Stimulated activated CD4-positive, alpha-beta T cell treated with anti-CD3 and anti-CD28 coated beads, Interleukin-4, amount 100 ng/mL, for 1 hour (primary cell): ENCODE results near the gene GMPPA.

Experiments
- DNase-seq: peaks from one replicate; pipeline ENCODE4 v3.0.0-alpha.2; 2020

Gene GMPPA

DNA sequence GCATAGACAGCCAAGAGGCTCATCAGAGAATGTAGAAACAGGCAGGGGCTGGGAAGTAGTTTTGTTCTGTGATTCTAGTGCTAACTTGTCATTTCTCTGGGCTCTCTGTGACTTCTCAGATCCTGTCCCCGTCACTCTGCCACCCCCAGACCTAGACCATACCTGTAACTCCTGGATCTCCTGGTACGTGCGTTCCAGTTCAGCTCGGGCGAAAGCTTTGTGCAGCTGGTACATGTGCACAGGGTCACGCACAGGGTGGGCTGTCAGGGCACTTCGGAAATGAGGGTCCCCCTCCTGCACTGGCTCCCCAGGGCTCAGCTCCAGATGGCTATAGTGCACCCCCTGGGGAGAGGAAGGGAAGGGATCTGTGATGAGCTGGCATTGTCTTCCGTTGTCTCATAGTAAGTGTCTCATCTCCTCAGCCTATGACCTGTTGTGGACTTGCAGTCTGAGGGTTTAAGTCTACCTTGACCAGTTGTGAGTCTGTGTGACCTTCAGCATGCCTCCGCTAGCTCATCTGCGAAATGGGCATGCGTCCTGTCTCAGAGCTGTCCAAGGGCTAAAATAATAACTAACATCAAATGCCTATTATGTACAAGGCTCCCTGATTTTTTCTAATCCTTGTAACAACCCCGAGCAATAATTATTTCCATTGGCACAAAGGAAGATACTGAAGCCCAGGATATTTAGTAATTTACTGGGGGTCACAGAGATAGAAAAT is 42.3 kb downstream of the GMPPA start:
- DNase-seq: no peak

DNA sequence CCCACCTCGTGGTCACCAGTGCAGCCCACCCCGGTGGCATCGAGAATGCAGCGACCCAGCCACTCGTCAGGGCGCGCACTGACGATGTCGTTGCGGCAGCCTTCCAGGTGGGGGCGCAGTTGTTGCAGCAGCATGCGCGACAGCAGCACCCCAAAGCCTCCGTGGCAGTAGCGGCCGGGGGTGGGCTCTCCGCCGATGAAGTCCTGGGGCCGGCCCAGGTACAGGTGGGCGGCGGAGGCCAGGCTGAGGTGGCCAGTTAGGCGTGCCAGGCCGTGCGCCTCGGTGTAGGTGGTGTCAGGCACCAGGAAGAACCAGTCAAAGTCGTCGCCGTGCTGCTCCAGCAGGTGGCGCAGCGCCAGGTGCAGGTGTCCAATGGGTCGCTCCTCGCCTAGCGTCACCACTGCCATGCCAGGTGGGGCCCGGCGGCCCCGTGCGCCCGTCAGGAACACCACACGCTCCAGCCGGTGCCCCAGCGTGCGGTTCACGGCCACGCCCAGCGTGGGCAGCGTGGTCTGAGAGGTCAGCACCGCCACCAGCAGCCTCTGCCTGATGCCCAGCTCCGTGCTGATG is 43.0 kb downstream of the GMPPA start:
- peak; percentile 89 for DNase-seq

DNA sequence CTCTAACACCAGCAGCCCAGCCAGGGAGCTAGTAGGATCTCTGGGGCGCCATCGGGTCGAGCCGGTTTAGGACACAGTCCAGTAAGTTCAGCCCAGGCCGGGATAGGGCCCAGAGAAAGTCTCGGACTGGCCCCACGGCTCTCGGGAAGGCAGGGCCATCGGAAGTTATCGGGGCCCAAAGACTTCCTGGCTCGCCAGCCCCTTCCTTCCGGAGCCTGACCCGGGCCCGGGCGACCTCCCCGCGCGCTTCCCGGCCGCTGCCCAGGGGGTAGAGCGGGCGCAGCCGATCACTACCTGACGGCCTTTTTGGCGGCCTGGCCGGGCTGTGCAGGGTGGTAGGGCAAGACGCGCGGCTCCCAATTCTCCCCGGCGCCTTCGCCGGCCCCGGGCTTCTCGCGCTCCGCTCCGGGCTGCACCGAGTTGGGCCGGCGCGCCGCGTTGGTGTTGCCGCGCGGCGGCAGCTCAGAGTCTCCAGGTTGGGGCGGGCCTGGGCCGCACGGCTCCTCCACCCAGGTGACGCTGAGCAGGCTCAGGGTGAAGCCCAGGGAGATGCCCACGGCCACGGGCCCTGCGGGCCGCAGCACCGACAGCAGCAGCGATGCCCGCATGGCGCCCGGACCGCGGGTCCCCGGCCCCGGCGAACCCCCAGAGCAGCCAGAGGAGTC is 44.4 kb downstream of the GMPPA start:
- DNase-seq: no peak

DNA sequence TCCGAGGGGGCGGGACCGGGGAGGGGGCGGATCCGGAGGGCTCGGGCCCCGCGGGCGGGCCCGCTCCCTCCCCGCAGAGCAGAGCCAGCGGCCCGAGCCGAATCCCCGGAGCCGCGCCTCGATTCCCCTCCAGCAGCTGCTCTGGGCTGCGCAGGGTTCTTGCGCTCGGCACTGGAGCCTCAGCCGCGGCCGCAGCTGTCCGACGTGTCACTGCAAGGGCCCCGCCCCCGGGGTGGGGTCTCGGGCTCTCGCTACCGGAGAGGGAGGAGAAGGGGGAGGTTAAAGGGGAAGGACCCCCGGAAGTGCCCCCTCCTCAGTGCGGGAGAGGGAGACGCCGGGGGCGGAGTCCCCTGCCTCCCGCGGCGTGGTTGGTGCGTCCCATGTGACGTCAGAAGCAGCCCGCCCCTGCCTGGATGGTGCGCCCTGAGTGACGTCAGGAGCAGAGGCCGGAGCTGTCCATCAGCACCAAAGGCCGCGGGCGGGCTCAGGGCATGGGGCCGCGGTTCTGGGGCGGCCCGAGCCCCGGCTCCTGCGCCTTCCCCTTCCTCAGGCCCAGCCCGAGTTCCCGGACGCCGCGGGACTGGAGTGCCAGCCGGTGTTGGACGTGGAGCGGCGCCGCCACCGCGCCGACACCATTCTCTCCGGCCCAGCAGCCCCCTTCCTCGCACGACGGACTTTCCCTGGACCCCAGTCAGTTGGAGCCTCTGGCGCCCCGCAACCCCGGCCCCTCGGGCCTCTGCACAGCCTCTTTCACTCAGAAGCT is 45.1 kb downstream of the GMPPA start, which contains the start of the genes CHPF and TMEM198:
TSS of gene CHPF (minus strand) at position 214 of the 763 bp plus-strand sequence. CDS start 271 bp downstream, outside the sequence.
TSS of gene TMEM198 (plus strand) at position 433 of the 763 bp plus-strand sequence. CDS start 700 bp downstream, outside the sequence.
- DNase-seq: peak; percentile 92

DNA sequence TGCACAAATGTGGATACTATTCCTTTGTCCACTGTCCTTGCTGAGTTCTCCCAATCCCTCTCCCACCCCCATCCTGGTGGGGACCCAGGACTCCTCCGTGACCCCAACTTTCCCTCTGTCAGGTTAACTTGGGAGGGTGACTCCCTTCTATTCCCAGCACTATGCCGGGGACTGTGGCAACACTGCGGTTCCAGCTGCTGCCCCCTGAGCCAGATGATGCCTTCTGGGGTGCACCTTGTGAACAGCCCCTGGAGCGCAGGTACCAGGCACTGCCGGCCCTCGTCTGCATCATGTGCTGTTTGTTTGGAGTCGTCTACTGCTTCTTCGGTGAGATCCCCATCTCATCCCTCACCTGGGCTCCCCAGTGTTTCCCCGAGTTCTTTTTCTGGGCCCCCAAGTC is 45.9 kb downstream of the GMPPA start:
- DNase-seq: no peak

DNA sequence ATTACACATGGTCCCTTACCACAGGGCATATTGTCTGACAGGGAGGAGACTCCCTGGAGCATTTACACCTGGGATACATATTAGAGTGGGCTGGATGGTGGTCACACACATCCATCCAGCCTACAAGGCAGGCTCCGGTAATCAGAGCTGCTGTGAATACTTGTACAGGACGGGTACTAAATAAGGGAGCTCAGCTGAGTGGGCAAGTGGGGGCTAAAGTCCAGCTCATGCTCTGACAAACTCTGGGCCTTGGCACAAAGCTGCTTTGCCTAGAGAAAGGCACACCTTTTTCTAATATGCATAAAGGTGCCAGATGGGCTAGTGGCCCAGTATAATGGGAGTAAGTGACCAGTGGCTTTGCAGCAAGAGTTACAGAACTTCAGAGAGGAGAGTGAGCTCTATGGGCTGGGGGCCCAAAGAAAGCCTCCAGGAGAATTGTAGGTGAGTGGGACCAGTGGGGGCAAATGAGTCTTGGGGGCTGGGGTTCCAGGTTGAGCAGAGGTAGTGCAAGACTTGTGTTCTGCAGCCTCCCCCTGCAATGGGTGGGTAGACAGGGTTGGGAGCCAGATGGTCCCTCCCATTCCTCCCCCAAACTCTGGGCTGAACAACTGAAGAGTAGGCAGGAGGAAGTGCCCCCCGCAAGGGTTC is 46.7 kb downstream of the GMPPA start:
- DNase-seq: no peak

DNA sequence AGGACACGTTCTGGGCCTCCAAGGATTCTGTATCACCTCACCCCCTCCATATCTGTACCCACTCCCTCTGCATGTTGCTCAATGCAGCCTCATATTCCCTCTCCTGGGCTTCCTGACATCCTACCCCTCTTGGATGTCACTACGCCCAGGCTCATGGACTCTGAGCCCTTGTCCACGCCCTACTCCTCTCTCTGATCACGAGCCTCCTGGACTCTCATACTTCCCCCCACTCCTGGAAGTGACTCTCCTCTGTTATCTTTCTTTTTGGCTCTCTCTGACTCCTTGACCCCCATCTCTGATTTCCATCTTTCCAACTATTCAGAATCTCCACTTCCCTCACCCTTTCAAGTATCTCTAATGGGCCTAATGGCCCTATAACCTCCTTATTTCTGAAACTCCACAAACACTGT is 47.3 kb downstream of the GMPPA start:
- DNase-seq: no peak

DNA sequence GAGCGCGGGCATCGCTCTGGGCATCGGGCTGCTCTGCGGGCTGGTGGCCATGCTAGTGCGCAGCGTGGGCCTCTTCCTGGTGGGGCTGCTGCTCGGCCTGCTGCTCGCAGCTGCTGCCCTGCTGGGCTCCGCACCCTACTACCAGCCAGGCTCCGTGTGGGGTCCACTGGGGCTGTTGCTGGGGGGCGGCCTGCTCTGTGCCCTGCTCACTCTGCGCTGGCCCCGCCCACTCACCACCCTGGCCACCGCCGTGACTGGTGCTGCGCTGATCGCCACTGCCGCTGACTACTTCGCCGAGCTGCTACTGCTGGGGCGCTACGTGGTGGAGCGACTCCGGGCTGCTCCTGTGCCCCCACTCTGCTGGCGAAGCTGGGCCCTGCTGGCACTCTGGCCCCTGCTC is 48.9 kb downstream of the GMPPA start:
- no peak for DNase-seq

DNA sequence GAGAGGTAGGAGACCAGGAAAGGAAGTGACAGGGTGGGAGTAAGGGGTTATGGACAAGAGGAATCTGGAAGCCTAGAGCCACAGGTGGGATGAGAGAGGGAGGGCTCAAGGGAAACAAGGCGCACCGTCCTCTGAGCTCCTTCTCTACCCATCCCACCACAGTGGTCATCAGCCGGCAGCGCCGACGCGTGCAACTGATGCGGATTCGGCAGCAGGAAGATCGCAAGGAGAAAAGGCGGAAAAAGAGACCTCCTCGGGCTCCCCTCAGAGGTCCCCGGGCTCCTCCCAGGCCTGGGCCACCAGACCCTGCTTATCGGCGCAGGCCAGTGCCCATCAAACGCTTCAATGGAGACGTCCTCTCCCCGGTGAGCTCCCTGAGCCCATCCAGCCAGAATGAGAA is 50.3 kb downstream of the GMPPA start:
- no peak for DNase-seq

DNA sequence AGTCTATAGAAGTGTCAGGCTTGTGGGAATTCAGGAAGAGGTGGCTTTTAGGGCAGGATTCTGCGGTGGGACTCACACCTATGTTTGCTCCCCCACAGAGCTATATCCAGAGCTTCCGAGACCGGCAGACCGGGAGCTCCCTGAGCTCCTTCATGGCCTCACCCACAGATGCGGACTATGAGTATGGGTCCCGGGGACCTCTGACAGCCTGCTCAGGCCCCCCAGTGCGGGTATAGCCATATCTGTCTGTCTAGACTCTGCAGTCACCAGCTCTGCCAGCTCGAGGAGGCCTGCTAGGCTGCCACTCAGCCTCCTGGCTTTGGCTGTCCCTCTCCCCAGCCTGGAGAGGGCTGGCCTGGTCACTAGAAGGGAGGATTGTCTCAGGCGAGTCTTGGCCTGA is 50.9 kb downstream of the GMPPA start:
- no peak for DNase-seq

DNA sequence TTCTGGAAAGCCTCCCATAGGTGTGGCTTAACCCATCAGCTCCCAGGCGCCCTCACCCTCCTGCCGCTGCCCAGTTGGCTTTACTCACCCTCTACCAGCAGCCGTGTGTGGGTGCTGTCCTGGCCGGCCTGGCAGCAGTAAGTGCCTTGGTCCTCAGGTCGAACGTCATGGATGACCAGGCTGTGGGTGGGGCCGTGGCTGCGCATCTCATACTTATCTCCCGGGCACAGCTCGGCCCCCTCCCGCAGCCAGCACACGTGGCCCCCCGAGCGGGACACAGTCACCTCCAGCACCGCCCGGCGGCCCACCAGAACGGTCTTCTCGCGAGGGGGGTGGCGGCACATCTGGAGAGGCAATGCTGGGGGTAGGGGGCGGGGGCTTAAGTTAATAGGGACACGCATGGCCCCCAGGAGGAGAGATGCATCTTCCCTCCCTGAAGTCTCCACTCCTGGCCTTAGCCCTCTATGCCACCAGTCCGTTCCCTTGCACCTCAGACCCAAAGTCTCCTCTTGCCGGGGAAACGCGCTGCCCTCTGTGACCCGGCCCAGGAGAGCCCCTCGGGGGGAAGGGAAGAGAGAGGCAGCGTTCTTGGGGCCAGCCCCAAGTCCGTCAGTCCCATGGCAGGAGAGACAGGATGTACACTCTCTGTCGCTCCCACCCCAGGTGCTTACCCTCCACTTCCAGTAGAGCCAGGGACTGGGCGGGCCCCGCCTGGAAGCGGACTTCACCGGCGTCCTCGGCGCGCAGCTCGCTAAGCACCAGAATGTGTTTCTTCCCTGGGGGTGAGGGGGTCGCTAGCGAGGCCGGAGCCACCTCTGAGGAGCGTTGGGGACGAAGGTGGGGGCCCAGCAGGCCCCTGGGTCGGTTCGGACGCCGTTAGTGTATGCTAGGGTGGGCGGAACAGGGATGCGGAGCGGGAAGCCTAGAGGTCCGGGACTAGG is 53.0 kb downstream of the GMPPA start:
- peak; percentile 16 for DNase-seq

DNA sequence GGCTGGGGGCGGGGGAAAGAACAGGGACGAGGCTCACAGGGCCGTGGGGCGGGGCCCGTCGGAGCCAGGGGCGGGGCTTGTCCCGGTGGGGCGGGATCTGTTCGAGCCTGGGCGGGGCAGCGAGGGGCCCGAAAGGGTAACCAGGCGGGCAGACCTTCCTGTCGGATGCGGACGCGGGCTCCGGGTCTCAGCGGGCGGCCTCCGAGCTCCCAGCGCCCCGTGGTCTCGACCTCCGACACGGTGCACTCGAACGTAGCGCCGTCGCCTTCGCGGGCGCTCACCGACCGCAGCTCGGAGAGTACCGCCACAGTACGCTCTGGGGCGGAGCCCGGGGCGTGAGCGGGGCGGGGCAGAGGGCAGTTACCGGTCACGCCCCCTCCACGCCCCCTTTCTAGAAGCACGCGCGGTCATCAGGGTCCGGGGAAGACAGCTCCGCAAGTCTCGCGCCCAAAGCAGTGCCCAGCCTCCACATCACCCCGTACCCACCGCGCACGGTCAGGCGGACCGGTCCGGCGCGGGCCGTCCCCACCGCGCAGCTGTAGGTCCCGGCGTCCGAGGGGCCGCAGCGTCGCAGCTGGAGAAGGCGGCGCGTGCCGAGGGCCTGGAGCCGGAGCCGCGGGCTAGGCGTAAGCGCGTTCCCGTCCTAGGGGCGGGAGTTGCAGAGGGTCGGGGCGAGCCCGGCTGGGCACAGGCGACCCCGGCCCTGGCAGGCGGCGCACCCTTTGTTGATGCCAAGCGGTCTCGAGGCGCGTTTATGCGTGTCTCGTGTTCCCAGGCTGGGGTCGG is 53.9 kb downstream of the GMPPA start:
- DNase-seq: peak; percentile 84

DNA sequence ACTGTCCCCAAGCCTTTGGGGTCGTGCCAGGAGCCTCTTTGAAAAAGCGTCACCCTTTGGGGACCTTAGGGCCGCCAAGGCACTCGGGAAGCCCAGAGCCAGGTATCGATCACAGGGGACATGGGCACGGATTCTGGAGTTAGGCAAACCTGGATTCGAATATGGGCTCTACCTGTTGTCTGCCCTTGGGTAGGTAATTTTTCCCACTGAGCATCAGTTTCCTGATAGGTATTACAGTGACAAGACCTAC is 54.4 kb downstream of the GMPPA start:
- no peak for DNase-seq

DNA sequence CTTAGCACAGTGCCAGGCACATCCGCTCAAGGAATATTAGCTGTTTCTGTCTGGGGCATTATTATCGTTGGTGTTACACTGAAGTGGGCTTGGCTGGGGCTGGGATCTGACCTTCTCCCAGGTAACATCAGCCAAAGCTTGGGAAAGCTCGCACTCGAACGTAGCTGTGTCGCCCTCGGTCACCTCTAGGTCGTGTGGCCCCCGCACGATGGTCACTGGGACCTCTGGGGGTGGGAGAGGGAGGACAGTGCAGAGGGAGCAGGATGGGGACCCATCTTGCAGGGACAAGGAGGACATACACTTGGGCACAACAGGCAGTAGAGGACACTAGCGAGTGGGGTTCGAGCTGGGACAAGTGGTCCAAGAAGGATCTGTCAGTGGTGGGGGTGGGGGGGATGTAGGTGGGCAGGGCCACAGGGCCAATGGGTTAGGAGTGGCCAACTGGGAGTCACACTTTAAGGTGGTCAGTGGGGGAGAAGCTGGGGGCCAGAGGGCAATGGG is 54.8 kb downstream of the GMPPA start:
- no peak for DNase-seq

DNA sequence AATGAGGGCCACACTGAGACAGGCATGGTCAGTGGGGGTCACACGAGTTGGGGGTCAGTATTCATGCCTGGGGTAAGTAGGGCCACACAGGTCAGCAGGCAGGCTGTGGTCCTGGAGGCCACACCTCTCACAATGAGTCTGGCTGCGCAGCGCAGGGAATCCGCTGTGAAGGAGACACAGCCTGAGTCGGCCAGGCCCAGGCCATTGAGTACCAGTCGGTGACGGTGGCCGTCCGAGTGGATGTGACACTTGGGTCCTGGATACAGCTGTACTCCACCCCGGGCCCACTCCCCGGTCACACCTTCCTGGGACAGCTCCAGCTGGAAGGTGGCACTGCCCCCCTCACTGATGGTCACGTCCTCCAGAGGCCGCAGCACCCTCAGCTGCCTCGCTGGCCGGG is 55.7 kb downstream of the GMPPA start:
- no peak for DNase-seq

DNA sequence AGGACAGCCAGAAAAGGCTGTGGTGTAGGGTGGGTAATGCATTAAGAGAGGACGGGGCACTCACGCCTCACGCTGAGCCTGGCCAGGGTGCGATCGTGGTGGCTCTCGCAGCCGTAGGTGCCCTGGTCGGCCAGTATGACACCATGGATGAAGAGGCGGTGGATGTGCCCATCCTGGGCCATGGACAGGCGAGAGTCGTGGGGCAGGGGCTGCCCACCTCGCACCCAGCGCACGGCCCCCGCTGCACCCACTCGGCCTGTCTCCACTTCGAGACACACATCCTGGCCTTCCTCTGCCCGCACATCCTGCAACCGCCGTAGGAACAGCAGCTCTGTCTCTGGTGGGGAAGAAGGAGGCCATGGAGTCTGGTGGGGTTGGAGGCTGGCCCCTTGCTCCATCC is 57.3 kb downstream of the GMPPA start:
- no peak for DNase-seq

DNA sequence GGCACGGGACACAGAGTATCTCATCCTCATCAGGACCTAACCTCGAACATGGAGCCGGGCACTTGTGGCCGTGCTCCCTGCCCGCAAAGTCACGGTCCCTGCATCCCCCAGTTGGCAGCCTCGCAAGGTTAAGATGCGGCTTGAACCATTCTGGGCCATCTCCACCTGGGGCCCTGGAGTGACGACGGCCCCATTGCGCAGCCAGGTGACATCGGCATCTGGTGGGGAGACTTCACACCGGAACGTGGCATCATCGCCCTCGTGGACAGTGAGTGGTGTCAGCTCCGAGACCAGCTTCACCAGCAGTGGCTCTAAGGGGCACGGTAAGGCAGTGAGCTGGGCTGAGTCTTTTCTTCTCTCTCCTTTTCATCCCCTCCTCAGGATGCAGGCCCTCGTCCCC is 57.7 kb downstream of the GMPPA start:
- DNase-seq: no peak
